Prostate gland (tissue), 2 donors: Measurements from ENCODE around the gene OAS2.

ENCODE experiments used
- POLR2A ChIP-seq: fragments of 450-650 bp; IDR thresholded peaks from one replicate; pipeline ENCODE4 v1.6.1; 2016; ENCODE audit warnings: antibody characterized with exemption, mild to moderate bottlenecking
- TF ChIP-seq, protein P1 (sequence below), 4 experiments: fragments of 200-600 bp in 2 of 4; fragments of 450-650 bp in 2 of 4; sonication (generic) in 2 of 4; IDR thresholded peaks; 1 replicate in 3 of 4; 2 replicates in 1 of 4; pipeline ENCODE4 v1.5.1; 2016 to 2019; ENCODE audit warnings: antibody characterized with exemption in 4 of 4, mild to moderate bottlenecking in 2 of 4, moderate library complexity in 2 of 4

DNA sequence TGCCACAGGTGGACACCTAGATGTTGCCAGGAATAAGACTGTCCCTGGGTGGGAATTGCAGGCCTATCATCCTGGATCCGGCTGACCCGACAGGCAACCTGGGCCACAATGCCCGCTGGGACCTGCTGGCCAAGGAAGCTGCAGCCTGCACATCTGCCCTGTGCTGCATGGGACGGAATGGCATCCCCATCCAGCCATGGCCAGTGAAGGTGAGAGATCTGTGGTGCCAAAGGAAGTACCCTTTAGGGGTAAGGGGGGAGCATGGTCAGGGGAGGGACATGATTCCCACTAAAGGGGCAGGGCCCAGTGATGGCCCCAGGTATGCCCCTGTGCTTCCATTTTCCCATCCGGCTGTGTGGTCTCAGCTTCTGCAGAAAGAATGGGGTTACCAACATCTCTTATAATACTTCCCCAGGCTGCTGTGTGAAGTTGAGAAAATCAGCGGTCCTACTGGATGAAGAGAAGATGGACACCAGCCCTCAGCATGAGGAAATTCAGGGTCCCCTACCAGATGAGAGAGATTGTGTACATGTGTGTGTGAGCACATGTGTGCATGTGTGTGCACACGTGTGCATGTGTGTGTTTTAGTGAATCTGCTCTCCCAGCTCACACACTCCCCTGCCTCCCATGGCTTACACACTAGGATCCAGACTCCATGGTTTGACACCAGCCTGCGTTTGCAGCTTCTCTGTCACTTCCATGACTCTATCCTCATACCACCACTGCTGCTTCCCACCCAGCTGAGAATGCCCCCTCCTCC is 8.6 kb upstream of the OAS2 start:
- TF ChIP-seq POLR2A, result no peak
- TF ChIP-seq, protein P1, sequence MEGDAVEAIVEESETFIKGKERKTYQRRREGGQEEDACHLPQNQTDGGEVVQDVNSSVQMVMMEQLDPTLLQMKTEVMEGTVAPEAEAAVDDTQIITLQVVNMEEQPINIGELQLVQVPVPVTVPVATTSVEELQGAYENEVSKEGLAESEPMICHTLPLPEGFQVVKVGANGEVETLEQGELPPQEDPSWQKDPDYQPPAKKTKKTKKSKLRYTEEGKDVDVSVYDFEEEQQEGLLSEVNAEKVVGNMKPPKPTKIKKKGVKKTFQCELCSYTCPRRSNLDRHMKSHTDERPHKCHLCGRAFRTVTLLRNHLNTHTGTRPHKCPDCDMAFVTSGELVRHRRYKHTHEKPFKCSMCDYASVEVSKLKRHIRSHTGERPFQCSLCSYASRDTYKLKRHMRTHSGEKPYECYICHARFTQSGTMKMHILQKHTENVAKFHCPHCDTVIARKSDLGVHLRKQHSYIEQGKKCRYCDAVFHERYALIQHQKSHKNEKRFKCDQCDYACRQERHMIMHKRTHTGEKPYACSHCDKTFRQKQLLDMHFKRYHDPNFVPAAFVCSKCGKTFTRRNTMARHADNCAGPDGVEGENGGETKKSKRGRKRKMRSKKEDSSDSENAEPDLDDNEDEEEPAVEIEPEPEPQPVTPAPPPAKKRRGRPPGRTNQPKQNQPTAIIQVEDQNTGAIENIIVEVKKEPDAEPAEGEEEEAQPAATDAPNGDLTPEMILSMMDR (IDR thresholded peaks at IDR 0.05), result no peak
